Stimulated activated CD4-positive, alpha-beta T cell treated with anti-CD3 and anti-CD28 coated beads, Interleukin-2, amount 100 ng/mL, for 24 hours (primary cell): Measurements from ENCODE around the gene SOX2.

Experiments
- DNase-seq, 2 donors: peaks; one replicate each; pipeline ENCODE4 v3.0.0-alpha.2; 2020

Gene SOX2

DNA sequence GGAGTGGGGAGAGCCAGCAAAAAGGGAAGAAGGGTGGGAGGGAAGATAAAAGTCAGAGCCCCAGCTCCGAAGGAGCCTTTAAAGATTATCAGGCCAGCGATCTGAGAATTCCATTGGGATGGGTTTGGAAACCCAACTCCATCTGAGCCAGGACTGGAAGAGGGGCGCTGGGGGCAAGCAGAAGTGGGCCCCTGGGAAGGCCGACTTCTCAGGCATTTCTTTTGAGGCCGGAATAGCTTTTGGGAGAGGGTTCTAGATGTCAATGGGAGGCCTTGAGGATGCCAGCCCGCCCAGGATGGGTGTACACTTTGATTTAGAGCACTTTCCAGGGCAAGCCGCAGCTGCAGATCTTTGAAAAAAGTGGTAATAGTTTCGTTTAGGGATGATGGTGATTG is 6.6 kb upstream of the SOX2 start:
- no peak for DNase-seq

DNA sequence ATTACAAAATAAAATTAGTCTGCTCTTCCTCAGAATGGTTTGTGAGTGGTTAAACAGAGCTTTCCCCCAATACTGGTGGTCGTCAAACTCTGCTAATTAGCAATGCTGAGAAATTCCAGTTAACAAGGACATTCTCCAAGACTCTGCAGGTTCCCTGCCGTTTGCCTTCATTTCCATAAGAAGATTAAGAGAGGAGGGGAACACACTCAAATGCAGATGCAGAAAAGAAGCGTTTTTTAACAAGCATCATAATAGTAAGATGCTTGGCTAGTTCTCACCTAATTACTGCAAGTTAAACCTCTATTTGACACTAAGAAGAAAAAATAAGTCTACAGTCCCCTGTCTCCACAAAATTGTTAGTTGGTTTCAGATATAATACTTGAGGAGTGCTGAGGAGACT is 3.7 kb upstream of the SOX2 start:
- DNase-seq, result no peak

GRCh38 chr3:181709537-181710279 is 2.0 kb upstream of the SOX2 start:
- DNase-seq, result peak; percentile 69 to 80

DNA sequence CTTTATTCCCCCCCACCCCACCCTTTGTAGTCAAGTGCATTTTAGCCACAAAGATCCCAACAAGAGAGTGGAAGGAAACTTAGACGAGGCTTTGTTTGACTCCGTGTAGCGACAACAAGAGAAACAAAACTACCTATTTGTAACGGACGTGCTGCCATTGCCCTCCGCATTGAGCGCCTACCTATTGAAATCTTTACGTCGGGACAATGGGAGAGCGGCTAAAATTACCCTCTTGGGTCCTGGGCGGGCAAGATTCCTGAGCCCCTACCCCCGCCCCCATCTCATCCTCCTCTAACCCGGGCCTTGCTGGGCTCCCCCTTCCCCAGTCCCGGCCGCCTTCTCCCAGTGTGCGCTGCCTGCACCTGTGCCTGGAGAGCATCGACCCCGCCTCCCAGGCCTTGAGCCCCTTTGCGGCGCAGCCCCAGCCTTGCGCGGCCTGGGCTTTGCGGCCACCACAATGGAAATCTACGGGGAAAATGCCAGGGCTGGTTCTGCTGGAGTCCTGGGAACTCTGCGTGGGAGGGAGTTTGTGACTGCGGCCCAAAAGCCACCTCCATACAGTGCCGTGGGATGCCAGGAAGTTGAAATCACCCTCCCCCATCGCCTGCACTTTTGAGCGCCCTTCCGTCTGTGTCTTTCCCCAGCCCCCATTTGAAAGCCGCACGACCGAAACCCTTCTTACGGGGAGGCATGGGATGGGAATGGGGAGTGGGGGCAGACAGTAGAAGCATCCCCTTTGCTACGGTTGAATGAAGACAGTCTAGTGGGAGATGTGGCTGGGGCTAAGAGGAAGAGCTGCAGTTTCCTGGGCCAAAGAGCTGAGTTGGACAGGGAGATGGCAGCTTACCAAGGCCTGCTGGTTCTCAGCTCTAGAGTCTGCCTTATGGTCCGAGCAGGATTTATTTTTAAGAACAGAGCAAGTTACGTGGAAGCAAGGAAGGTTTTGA is 1.1 kb upstream of the SOX2 start:
- no peak for DNase-seq

- DNase-seq, result no peak
Measured at GRCh38 chr3:181712226-181712552, 464 bp downstream of the SOX2 start.

- no peak for DNase-seq
Measured at GRCh38 chr3:181712553-181713279, 991 bp downstream of the SOX2 start.

DNA sequence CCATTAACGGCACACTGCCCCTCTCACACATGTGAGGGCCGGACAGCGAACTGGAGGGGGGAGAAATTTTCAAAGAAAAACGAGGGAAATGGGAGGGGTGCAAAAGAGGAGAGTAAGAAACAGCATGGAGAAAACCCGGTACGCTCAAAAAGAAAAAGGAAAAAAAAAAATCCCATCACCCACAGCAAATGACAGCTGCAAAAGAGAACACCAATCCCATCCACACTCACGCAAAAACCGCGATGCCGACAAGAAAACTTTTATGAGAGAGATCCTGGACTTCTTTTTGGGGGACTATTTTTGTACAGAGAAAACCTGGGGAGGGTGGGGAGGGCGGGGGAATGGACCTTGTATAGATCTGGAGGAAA is 1.5 kb downstream of the SOX2 start:
- DNase-seq, result no peak

GRCh38 chr3:181713676-181714612 is 2.2 kb downstream of the SOX2 start:
- DNase-seq, result no peak

DNA sequence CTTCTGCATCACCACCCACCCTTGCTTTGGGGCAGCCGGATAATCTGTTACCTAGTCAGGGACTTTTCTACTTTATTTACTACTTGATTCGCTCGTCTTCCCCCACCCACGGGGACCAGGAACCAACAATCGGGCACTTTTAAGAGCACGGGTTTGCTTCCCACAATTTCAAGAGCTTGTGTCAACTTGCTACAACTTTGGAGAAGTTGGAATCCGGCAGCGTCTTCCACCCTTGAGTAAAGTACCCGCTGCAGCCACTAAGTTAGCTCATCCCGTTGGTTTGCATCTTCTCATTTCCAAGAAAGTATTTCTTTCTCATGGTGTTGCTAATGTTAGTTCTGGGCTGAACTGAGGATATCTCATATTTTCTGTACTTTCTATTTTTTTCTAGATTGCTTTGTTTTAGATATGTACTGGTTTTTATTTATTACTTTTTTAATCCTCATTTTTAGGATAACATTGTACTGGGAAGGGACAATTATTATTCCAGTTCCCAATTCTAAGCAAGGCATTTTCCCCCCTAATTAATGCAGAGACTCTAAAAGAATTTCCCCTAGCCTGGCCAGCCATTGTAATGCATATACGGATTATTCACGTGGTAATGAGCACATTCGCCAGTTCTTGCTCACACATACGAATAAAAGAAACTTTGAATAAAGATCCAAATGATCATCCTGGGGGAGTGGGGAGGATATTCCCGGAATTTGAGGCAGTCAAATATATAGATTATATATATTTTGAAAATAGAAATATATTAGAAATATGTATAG is 4.0 kb downstream of the SOX2 start:
- DNase-seq, result no peak

DNA sequence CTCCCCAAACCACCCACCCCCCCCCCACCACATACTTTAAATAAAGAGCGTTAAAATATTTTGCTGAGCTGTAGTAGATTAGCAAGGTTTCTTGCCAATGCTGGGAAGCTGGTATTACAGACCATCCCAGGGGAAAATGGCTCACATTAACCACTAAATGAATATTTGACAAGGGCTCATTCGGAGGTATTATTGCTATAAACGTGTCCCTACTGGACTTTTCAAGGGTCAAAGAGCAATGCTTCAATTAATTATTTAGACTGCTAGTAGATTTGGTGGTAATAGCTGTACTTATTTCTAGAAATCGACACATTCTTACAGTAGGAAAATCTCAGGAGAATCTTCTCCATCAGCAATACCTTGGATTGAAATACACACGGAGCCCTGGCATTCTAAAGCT is 5.2 kb downstream of the SOX2 start:
- DNase-seq, result no peak

GRCh38 chr3:181717549-181718171 is 5.9 kb downstream of the SOX2 start:
- DNase-seq, result no peak

DNA sequence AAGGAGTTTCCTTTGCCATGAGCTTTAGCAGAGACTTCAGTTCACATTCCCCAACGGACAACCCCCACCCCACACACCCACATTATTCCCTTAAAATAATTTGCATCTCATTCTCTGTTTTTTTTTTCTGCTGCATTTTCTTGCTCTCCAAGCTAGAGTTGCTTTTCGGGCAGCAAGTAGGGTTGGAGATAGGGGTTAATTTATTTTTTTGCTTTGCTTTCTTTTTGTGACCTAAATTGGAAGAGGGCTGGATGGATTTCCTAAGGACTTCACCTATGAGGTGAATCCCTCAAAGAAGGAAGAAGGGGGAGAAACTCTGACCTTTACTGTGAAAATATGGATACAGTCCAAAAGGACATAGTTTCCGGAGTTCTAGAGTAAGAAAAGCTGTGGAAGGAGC is 6.6 kb downstream of the SOX2 start:
- no peak for DNase-seq

DNA sequence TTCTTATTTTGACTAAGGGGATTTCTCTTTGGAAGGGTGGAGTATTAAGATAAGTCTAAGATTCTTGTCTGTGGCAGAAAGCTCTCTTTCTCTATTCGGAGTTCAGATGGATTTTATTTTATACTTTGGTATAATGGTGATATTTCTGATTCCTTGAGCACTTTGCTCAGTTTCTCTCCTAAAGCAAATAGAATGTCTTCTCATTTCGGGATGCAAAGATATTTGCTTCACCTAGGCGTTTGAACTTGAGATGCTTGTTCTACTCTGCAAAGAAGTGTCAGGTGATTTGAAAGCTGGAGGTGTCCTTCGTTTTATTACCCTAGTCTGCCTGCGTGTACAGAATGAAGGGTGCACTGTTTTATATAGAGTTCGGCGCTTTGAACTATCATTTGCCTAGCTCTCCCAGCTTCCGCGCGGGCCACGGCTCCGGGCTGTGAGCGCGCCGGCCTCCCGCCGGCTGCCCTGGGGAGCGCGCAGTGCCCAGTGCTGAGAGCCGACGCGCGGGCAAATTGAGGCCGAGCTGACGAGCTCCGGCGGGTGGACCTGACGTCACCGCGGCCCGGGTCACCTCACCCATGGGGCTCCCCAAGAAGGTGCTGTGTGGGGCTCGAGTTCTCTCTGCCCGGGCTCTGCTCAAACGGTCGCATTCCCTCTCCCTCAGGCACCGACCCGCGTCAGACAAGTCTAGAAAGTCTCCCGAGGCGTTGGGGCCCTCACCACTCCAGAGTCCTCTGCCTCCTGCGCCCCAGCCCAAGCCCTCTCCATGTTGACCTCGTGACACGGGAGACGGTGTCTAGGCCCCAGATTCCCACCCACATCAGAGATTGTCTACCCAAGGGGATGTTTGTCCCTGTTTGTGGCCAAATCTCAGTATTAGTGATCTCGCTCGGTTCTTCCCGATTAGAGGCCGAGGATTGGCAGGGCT is 7.5 kb downstream of the SOX2 start:
- no peak for DNase-seq

DNA sequence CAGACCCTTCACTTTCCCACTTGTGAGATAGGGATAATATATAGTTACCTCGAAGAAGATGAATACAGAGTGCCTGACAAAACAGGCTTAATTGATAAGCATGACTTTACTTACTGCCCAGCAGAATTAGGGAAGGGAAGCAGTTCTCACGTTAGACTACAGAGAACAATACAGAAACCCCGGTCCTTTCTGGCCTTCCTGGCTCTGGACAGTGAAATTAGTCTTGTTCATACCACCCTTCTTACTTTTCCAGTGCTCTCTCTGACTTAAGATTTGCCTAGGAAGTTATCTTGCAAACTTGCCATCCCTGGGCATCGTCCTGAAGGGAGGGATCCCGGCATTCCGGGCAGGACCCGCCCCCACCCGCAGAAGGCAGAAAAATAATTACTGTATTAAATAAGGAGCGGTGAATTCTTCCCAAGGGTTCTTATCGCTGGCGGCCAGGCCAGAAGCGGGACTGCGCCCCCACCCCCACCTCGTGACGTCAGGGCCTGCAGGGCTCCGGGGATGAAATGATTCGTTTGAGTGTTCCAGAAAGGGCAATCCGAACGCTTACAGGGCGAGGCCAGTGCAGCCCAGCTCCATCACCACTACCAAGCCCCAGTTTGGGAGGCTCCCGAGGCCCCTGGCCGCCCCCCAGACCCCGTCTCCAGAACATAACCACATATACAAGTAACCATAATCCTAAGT is 8.4 kb downstream of the SOX2 start:
- no peak for DNase-seq

DNA sequence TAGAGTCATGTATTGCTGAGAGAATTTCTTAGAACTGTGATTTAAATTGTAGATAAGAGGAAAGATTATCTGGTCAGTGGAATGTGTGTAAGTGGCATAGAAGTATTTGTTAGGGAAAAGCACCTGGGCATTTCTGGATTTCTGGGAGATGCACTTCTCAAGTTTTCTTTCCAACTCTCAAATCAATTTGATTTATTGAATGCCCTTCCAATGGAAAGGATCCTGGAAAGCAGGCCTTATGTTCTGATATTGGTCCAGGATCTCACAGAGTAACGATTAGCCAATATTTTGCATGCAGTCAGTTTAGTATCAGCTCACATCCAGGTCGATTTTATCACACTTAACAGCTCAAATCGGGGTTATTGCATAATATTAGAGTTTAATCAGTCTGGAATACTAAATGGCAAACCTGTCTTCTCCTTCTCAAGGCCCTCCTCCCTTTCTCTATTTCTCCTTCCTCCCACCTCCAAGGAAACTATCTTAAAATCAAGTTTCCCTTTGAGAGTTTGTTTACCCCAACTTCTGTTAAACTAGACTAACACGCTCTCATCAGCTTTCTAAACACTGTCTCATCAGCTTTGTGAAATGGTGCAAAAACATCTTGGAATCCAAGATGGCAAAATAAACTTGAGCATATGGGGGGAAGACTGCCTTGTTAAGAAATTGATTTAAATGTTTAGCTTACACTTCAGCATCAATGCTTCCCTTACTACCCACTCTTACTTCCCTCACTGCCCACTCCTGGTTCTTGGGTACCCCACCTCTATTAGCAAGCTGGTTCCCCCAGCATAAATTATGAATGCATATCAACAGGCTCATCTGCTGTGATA is 9.5 kb downstream of the SOX2 start:
- no peak for DNase-seq

DNA sequence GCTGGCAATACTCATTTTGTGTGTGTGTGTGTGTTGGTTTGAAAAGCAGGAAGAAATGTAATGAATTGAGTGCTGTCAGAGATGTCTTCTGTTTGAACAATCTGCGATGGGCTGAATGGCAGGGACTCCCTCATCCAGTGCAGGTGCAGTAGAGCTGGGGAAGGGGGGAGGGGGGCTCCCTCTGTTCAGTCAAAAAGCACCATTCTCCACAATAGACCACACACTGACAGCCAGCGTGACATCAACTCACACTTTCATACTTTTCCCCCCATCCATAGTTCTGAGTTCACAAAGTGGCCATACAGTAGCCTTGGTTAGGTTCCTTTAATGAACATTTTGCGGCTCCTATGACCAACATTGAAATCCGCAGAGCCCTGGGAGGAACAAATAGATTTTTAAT is 10.4 kb downstream of the SOX2 start:
- DNase-seq, result no peak

DNA sequence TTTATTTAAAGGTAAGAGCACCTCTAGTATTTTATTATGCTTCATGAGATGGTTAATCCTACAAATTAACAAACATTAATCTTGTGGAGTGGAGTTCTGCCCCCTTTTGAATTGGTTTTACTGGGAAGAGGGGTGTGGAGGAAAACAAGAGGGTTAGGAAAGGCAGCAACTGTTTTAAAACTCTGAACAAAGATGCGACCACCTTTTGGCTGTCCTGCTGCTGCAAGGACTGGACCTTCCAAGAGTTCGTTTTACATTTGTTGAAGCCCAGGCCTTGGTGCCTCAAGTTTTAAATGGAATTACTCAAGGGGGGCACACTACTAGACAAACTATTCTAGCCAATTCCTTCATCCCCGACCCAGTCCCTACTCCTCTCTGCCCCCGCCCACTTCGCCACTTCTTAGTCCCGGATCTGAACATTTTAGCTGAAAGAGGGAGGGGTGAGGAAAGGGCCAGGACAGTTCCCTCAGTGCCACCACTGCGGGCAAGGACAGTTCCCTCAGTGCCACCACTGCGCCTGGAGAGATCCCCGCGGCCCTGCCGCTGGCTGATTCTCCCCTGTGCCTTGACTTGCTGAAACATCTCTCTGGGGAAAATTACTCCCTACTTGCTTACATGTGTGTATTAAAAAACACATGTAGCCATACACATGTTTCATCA is 11.2 kb downstream of the SOX2 start:
- DNase-seq, result no peak

DNA sequence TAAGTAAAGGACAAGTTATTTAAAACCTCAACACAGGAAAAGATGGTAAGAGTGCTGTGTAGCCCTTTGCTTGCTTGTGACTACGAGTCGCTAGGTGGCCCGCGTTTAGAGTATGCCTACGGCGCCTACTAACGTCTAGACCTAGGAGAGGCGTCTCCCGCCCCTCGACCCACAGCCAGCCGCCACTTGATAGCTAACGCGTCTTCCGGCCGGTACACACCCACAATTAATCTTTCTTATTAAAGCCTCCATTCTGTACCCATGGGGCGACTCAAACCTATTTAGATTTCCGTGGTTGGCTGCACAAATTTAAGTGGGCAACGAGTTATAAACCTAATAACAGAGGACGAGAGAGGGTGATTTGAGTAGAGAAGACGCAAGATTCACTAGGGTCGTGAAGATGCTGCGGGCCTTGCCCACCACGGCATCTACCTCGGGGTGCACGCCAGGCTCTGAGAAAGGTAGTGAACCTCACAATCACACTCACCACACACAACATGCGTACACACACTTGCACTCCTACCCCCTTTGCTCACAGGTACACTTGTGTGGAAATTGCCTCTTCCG is 12.0 kb downstream of the SOX2 start:
- DNase-seq, result no peak
